Measurements from ENCODE around the gene MEIS2.

- no peak for TF ChIP-seq EP300 (IDR thresholded peaks at IDR 0.05)
- no peak for TF ChIP-seq CTCF (IDR thresholded peaks at IDR 0.05)
- no peak for TF ChIP-seq POLR2A (IDR thresholded peaks at IDR 0.05)
Observed at GRCh38 chr15:37109168-37109871, 9.0 kb upstream of the MEIS2 start.
